Hindlimb muscle (tissue), 1 donor: ENCODE measurements around the gene CNTN2. TPM values are rescaled to one million over a fixed set of nuclear protein-coding genes. Genes with fewer than 3 reads are reported as not detected.
A peak's percentile ranks its signal among the peaks of the same experiment; 100 is the strongest.

ENCODE experiments used
- DNase-seq: peaks from one replicate; pipeline ENCODE4 v3.0.0-alpha.2; 2013
- polyA plus RNA-seq: library from polyadenylated mRNA; unstranded; fragments of 120-200 nt; gene quantifications from one replicate; pipeline ENCODE4 v1.2.1, GENCODE V29; 2013; ENCODE audit not compliant: insufficient read length

The CNTN2 gene
- polyA plus RNA-seq, 1 donor, result 0.72 TPM

- no peak for DNase-seq
These were observed 29.9 kb downstream of the CNTN2 start for GRCh38 chr1:205072881-205073280.

GRCh38 chr1:205073511-205073910 is 30.5 kb downstream of the CNTN2 start:
- no peak for DNase-seq

- no peak for DNase-seq
These were observed 31.1 kb downstream of the CNTN2 start for GRCh38 chr1:205074084-205074483.

- no peak for DNase-seq
These were observed 31.5 kb downstream of the CNTN2 start for GRCh38 chr1:205074513-205074912.

GRCh38 chr1:205075642-205076155 is 32.7 kb downstream of the CNTN2 start:
- no peak for DNase-seq

GRCh38 chr1:205076245-205076761 is 33.3 kb downstream of the CNTN2 start:
- DNase-seq, result no peak

- no peak for DNase-seq
These were observed 34.3 kb downstream of the CNTN2 start for GRCh38 chr1:205077158-205077933.

- no peak for DNase-seq
These were observed 34.9 kb downstream of the CNTN2 start for GRCh38 chr1:205077934-205078311.

- no peak for DNase-seq
These were observed 39.4 kb downstream of the CNTN2 start for GRCh38 chr1:205082431-205082830.

GRCh38 chr1:205084360-205084759 is 41.3 kb downstream of the CNTN2 start, which contains the start of gene TMEM81:
TMEM81 (minus strand) TSS chr1:205084460; CDS start chr1:205084320, 140 bp downstream.
- no peak for DNase-seq

GRCh38 chr1:205088341-205088740 is 45.3 kb downstream of the CNTN2 start:
- no peak for DNase-seq

GRCh38 chr1:205091043-205091740 is 48.2 kb downstream of the CNTN2 start:
- DNase-seq, result no peak

- DNase-seq, result no peak
These were observed 52.4 kb downstream of the CNTN2 start for GRCh38 chr1:205095422-205095821.

GRCh38 chr1:205098242-205098641 is 55.2 kb downstream of the CNTN2 start:
- no peak for DNase-seq

- no peak for DNase-seq
These were observed 59.4 kb downstream of the CNTN2 start for GRCh38 chr1:205102404-205102803.

GRCh38 chr1:205107327-205107726 is 64.3 kb downstream of the CNTN2 start:
- DNase-seq, result no peak

GRCh38 chr1:205108464-205108863 is 65.5 kb downstream of the CNTN2 start:
- no peak for DNase-seq

GRCh38 chr1:205109269-205109668 is 66.3 kb downstream of the CNTN2 start:
- DNase-seq, result no peak

GRCh38 chr1:205109711-205110110 is 66.7 kb downstream of the CNTN2 start:
- DNase-seq, result no peak

GRCh38 chr1:205111354-205111753 is 68.3 kb downstream of the CNTN2 start:
- no peak for DNase-seq

- no peak for DNase-seq
These were observed 75.7 kb downstream of the CNTN2 start for GRCh38 chr1:205118752-205119151.

GRCh38 chr1:205121660-205122488 is 78.9 kb downstream of the CNTN2 start, which contains the start of gene RBBP5:
RBBP5 (minus strand) TSS chr1:205121978; CDS start chr1:205121873, 105 bp downstream.
- peak; percentile 96 for DNase-seq
